HG02970 (cell line): ENCODE results near the gene DNTTIP2.

Experiments used
- ATAC-seq: cut with Tn5 transposase; IDR thresholded peaks from one replicate; pipeline ENCODE4 v1.9.1; 2021; ENCODE audit warnings: mild to moderate bottlenecking, moderate library complexity, moderate number of reproducible peaks; ENCODE audit not compliant: unreplicated experiment, low FRiP score

DNTTIP2 gene

DNA sequence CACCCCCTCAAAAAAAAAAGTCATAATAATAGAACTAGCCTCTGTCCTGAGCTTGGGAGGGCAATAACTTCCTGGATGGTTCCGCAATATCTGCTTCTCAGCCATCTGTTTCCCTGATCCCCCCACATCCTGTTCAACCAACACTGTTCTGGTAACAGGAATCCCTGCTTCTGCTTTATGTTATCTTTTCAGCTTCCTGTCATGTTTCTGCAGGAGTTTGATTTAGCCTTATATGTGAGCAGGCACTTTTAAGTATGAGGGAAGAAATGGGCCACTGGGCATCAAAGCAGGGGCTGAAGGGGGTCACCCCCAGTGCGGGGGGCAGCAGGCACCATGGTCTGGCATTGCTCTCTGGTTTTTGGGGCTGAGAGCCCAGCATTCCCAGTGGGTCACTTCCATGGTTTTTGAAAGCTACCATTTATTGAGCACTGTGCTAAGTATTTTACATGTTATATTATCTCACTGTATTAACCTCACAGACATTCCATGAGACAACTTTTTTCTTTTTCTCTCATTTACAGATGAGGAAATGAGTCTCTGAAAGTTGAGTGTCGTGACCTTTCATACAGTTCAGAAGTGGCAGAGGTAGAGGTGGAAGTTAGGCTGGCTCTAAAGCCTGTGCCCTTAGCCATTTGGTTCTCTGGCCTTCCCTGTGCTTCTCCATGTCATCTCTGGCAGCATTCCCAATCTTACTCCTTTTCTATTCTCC, 61.9 kb downstream of the DNTTIP2 start:
- no peak for ATAC-seq
